RWPE1 (cell line): ENCODE data around the gene ARHGAP22.

Source experiments
- CTCF ChIA-PET: fragments of 350-600 bp; sonication (Branson Sonifier 250); formaldehyde crosslinking; extraction: SDS; loops from one replicate; lab custom pipeline; 2021; lab: Yijun Ruan, JAX
- POLR2A ChIA-PET: fragments of 400-600 bp; formaldehyde crosslinking; extraction: SDS; loops from one replicate; lab custom pipeline; 2020; ENCODE audit warnings: antibody characterized with exemption; ENCODE audit not compliant: low non-redundant PET; lab: Yijun Ruan, JAX
- DNase-seq: peaks from one replicate; pipeline ENCODE4 v3.0.0; 2012; ENCODE audit warnings: low spot score
- H3K27ac ChIP-seq: fragments of 450-650 bp; 2 replicates; pipeline ENCODE4 v1.5.1; 2017
- TF ChIP-seq, protein P1 (sequence below): fragments of 450-650 bp; conservative IDR thresholded peaks from 2 replicates; pipeline ENCODE4 v1.5.1; 2017; ENCODE audit warnings: low read depth, mild to moderate bottlenecking

The ARHGAP22 gene

GRCh38 chr10:48557511-48558123, 47.3 kb downstream of the ARHGAP22 start:
- no peak for DNase-seq
- TF ChIP-seq, protein P1, sequence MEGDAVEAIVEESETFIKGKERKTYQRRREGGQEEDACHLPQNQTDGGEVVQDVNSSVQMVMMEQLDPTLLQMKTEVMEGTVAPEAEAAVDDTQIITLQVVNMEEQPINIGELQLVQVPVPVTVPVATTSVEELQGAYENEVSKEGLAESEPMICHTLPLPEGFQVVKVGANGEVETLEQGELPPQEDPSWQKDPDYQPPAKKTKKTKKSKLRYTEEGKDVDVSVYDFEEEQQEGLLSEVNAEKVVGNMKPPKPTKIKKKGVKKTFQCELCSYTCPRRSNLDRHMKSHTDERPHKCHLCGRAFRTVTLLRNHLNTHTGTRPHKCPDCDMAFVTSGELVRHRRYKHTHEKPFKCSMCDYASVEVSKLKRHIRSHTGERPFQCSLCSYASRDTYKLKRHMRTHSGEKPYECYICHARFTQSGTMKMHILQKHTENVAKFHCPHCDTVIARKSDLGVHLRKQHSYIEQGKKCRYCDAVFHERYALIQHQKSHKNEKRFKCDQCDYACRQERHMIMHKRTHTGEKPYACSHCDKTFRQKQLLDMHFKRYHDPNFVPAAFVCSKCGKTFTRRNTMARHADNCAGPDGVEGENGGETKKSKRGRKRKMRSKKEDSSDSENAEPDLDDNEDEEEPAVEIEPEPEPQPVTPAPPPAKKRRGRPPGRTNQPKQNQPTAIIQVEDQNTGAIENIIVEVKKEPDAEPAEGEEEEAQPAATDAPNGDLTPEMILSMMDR = no peak
- CTCF ChIA-PET = no interaction called here
- H3K27ac ChIP-seq = no peak overlapping the region
- POLR2A ChIA-PET = no interaction called here

GRCh38 chr10:48556713-48557112, 48.2 kb downstream of the ARHGAP22 start:
- CTCF ChIA-PET = interaction anchor here (0.7 kb wide), 1 partner anchor 50 kb away, joined by 4 read pairs; no protein-coding TSS in a partner anchor
- DNase-seq = no peak
- TF ChIP-seq, protein P1 = no peak
- no peak overlapping the region for H3K27ac ChIP-seq
- POLR2A ChIA-PET = no interaction called here

GRCh38 chr10:48556065-48556464, 48.8 kb downstream of the ARHGAP22 start:
- CTCF ChIA-PET = interaction anchor here (0.6 kb wide), 1 partner anchor 97 kb away, joined by 3 read pairs; no protein-coding TSS in a partner anchor
- DNase-seq = no peak
- POLR2A ChIA-PET = no interaction called here
- H3K27ac ChIP-seq = no peak overlapping the region
- TF ChIP-seq, protein P1 = no peak

GRCh38 chr10:48555310-48556042, 49.4 kb downstream of the ARHGAP22 start:
- DNase-seq = no peak
- ChIA-PET CTCF (interaction anchor here (0.7 kb wide), 1 partner anchor 167 kb away, joined by 4 read pairs; no protein-coding TSS in a partner anchor), POLR2A (no interaction called here)
- no peak overlapping the region for H3K27ac ChIP-seq
- TF ChIP-seq, protein P1 = no peak

GRCh38 chr10:48554656-48555055, 50.2 kb downstream of the ARHGAP22 start:
- TF ChIP-seq, protein P1 = no peak
- no peak overlapping the region for H3K27ac ChIP-seq
- no peak for DNase-seq
- ChIA-PET POLR2A (no interaction called here), CTCF (interaction anchor here (0.7 kb wide), 1 partner anchor 166 kb away, joined by 4 read pairs; no protein-coding TSS in a partner anchor)

DNA sequence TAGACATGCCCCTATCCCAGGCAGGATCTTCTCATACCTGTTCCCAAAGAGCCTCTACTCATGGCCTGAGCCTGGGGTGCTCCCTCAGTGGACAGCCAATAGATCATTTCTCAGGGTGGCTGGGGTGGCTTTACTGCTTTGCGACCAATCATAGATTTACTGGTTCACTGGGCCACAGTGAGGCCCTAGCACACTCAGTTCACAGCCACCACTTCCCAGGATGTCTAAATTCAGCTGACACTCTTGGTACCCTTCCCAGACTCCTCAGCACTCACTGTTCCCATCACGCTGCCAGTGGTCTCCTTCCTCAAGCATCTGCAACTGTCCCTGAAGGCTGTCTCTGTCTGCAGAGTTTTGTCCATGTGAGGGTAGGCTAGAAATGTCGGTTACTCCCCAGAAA, 50.6 kb downstream of the ARHGAP22 start:
- TF ChIP-seq, protein P1 = no peak
- POLR2A ChIA-PET = no interaction called here
- CTCF ChIA-PET = interaction anchor here (3.7 kb wide), 1 partner anchor 102 kb away, joined by 23 read pairs; no protein-coding TSS in a partner anchor
- H3K27ac ChIP-seq = no peak overlapping the region
- no peak for DNase-seq
